PC-3 (cell line): ENCODE results near the gene DSN1. TPM values are rescaled to one million over a fixed set of nuclear protein-coding genes. Genes with fewer than 3 reads are reported as not detected.

Experiments
- ATAC-seq: fragments of 200-7000 bp; cut with Tn5 transposase; 2 replicates; pipeline ENCODE4 v1.9.1; 2020; ENCODE audit warnings: mild to moderate bottlenecking, moderate library complexity
- BruUV-seq: library from RNA; stranded (reverse); fragments of 400-500 nt; replicated peaks from 2 replicates; lab custom pipeline; 2021; lab: Mats Ljungman, UMichigan
- CTCF ChIA-PET: fragments of 300-600 bp; sonication (Branson Sonifier 250); formaldehyde crosslinking; loops from one replicate; lab custom pipeline; 2022; ENCODE audit warnings: antibody characterized with exemption; lab: Charles Lee
- POLR2A ChIA-PET: fragments of 300-600 bp; sonication (Branson Sonifier 250); formaldehyde crosslinking; loops from one replicate; lab custom pipeline; 2022; ENCODE audit warnings: antibody characterized with exemption; ENCODE audit not compliant: unreplicated experiment; lab: Charles Lee
- DNase-seq: peaks from one replicate; pipeline ENCODE4 v3.0.0-alpha.2; 2015
- H2AFZ ChIP-seq: fragments of 300-600 bp; sonication (generic); 2 replicates; pipeline ENCODE4 v1.6.0; 2016; ENCODE audit warnings: antibody characterized with exemption, low read length
- H3F3A ChIP-seq: fragments of 300-600 bp; sonication (generic); one replicate; pipeline ENCODE4 v1.6.0; 2017; ENCODE audit warnings: antibody characterized with exemption, low read length, control low read depth, mild to moderate bottlenecking; ENCODE audit not compliant: unreplicated experiment
- H3K27ac ChIP-seq: fragments of 300-600 bp; sonication (generic); 2 replicates; pipeline ENCODE4 v1.5.1; 2016; ENCODE audit warnings: mild to moderate bottlenecking, low read length
- H3K27me3 ChIP-seq: fragments of 300-600 bp; sonication (generic); 2 replicates; pipeline ENCODE4 v1.6.1; 2016; ENCODE audit warnings: low read length, mixed read lengths
- H3K36me3 ChIP-seq: fragments of 300-600 bp; sonication (generic); 2 replicates; pipeline ENCODE4 v1.6.1; 2016; ENCODE audit warnings: low read depth, mixed run types, low read length, mixed read lengths
- H3K4me1 ChIP-seq: fragments of 300-600 bp; sonication (generic); 2 replicates; pipeline ENCODE4 v1.5.1; 2016; ENCODE audit warnings: low read length; ENCODE audit not compliant: insufficient read depth
- H3K4me2 ChIP-seq: fragments of 300-600 bp; sonication (generic); 2 replicates; pipeline ENCODE4 v1.6.0; 2016; ENCODE audit warnings: low read length
- H3K4me3 ChIP-seq: fragments of 300-600 bp; sonication (generic); 2 replicates; pipeline ENCODE4 v1.5.1; 2016; ENCODE audit warnings: mild to moderate bottlenecking, low read length, mixed read lengths
- H3K79me2 ChIP-seq: fragments of 300-600 bp; sonication (generic); 2 replicates; pipeline ENCODE4 v1.6.1; 2017; ENCODE audit warnings: low read length, mixed read lengths
- H3K9ac ChIP-seq: fragments of 300-600 bp; sonication (generic); 2 replicates; pipeline ENCODE4 v1.6.0; 2016; ENCODE audit warnings: mild to moderate bottlenecking, low read length
- H3K9me2 ChIP-seq: fragments of 300-600 bp; sonication (generic); replicated peaks from 2 replicates; pipeline ENCODE4 v1.6.1; 2016; ENCODE audit warnings: mixed run types, low read length, mixed read lengths
- H3K9me3 ChIP-seq: fragments of 300-600 bp; sonication (generic); 2 replicates; pipeline ENCODE4 v1.6.1; 2016; ENCODE audit warnings: low read length, mixed read lengths
- H4K20me1 ChIP-seq: fragments of 300-600 bp; sonication (generic); 2 replicates; pipeline ENCODE4 v1.6.1; 2016; ENCODE audit warnings: low read length, mixed read lengths
- CTCF ChIP-seq: fragments of 300-600 bp; sonication (generic); conservative IDR thresholded peaks from 2 replicates; pipeline ENCODE4 v1.5.1; 2017; ENCODE audit warnings: antibody characterized with exemption, low read depth, mild to moderate bottlenecking, low read length
- EZH2 ChIP-seq: fragments of 300-600 bp; sonication (generic); IDR thresholded peaks from one replicate; pipeline ENCODE4 v1.6.1; 2017; ENCODE audit warnings: antibody characterized with exemption, mild to moderate bottlenecking, low read length; ENCODE audit not compliant: unreplicated experiment
- EZH2phosphoT487 ChIP-seq: fragments of 300-600 bp; sonication (generic); IDR thresholded peaks from 2 replicates; pipeline ENCODE4 v1.6.1; 2018; ENCODE audit warnings: mild to moderate bottlenecking, antibody characterized with exemption, low read length, borderline replicate concordance
- intact Hi-C: fragments of 100-400 bp; cut with micrococcal nuclease; formaldehyde crosslinking; loops from 2 replicates; pipeline ENCODE4 v1.9.0; 2023
- total RNA-seq: library from RNA; depleted of rRNA; stranded (reverse); fragments of >200 nt; gene quantifications from 2 replicates; pipeline ENCODE4 v1.2.3, GENCODE V29; 2014

Gene DSN1
- total RNA-seq, 1 experiment from 2014 or later: 39.8 TPM

DNA sequence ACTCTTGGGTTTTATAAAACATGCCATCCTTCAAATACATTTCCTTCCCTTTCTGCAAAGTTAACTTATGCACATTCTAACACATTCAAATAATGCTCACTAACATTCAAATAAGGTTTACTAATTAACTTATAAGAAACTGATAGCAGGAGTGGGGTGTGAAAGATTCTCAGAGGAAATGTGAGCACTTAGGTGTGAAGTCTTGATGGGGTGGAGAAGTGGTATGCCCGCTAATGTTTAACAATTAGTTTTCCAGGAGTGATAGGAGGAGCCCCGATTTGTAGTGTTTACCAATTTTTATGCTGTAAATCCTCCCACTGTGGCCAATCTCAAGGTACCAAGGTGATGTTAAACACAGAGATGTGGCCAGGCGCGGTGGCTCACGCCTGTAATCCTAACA lies 18.3 kb upstream of the DSN1 start:
- Histone ChIP-seq H3K9me3 (no peaks in the 10 kb centered on the region), H2AFZ (no peak overlapping the region), H3K4me1 (no peaks in the 10 kb centered on the region), H4K20me1 (no peaks in the 10 kb centered on the region), H3K4me3 (no peak overlapping the region), H3K27me3 (no peaks in the 10 kb centered on the region), H3K27ac (no peak overlapping the region), H3K79me2 (no peaks in the 10 kb centered on the region), H3K9me2 (no peaks in the 10 kb centered on the region), H3F3A (no peaks in the 10 kb centered on the region), H3K9ac (no peak overlapping the region), H3K36me3 (peaks cover 27% of the 10 kb centered on the region; the same call in 1 of the 2 replicates), H3K4me2 (no peak overlapping the region)
- DNase-seq: no peak
- CTCF ChIA-PET: interaction anchor here (0.6 to 1.0 kb wide), 3 partner anchors 71 to 95 kb away, joined by 3 to 4 read pairs (median 4); a partner anchor contains a TSS
- no peak for TF ChIP-seq EZH2
- no peak for TF ChIP-seq CTCF
- TF ChIP-seq EZH2phosphoT487: no peak
- no TSS peak for BruUV-seq
- ATAC-seq: no peak
- POLR2A ChIA-PET: no interaction called here
- intact Hi-C loops: no loop called here

DNA sequence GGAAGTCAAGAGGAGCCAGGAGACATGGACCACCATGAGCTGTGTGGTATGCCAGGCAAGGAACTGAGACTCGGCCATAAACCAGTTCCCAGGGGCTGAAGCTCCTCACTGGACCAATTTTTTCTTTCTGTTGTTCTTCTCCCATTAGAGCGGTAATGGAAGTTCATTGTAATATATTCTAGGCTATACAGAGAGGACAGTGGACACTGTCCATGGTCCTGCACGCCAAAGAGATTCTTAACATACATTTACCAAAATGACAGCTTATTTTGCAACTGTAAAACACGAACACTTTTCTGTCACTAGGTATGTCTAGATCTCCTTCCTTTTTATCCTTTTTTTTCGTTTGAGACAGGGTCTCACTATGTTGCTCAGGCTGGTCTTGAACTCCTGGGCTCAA lies 13.1 kb upstream of the DSN1 start:
- no peak for DNase-seq
- POLR2A ChIA-PET: no interaction called here
- H3F3A ChIP-seq: no peaks in the 10 kb centered on the region
- no peaks in the 10 kb centered on the region for H4K20me1 ChIP-seq
- no peaks in the 10 kb centered on the region for H3K9me3 ChIP-seq
- H3K79me2 ChIP-seq: no peaks in the 10 kb centered on the region
- no peak for ATAC-seq
- peaks cover 17% of the 10 kb centered on the region; the same call in 1 of the 2 replicates for H3K36me3 ChIP-seq
- H3K4me2 ChIP-seq: no peak overlapping the region
- no peaks in the 10 kb centered on the region for H3K4me1 ChIP-seq
- H3K9me2 ChIP-seq: no peaks in the 10 kb centered on the region
- CTCF ChIA-PET: no interaction called here
- H2AFZ ChIP-seq: no peak overlapping the region
- no TSS peak for BruUV-seq
- no peaks in the 10 kb centered on the region for H3K27me3 ChIP-seq
- H3K9ac ChIP-seq: no peak overlapping the region
- no peak overlapping the region for H3K4me3 ChIP-seq
- H3K27ac ChIP-seq: no peak overlapping the region
- intact Hi-C loops: no loop called here
- TF ChIP-seq EZH2: no peak
- no peak for TF ChIP-seq EZH2phosphoT487
- TF ChIP-seq CTCF: no peak

- Histone ChIP-seq H4K20me1 (no peaks in the 10 kb centered on the region), H2AFZ (no peak overlapping the region), H3K9me3 (no peaks in the 10 kb centered on the region), H3K4me3 (no peak overlapping the region), H3K9me2 (no peaks in the 10 kb centered on the region), H3F3A (no peaks in the 10 kb centered on the region), H3K4me1 (no peaks in the 10 kb centered on the region), H3K9ac (no peak overlapping the region), H3K79me2 (no peaks in the 10 kb centered on the region), H3K27me3 (no peaks in the 10 kb centered on the region), H3K4me2 (no peak overlapping the region), H3K27ac (no peak overlapping the region), H3K36me3 (peaks cover 15% of the 10 kb centered on the region; the same call in 1 of the 2 replicates)
- intact Hi-C loops: no loop called here
- ChIA-PET CTCF (no interaction called here), POLR2A (no interaction called here)
- BruUV-seq: no TSS peak
- no peak for TF ChIP-seq EZH2phosphoT487
- ATAC-seq (no peak), DNase-seq (no peak)
Observed at GRCh38 chr20:36786246-36786645, 12.7 kb upstream of the DSN1 start.
